Nephron (organoid): ENCODE results near the gene PCBP4.

Source experiments
- H3K27ac Mint-ChIP-seq, 3 experiments: 2 replicates each; pipeline ENCODE4 v1.8.0; 2020; ENCODE audit warnings: mixed read lengths in 3 of 3, mild to moderate bottlenecking in 2 of 3, moderate library complexity in 1 of 3
- H3K27me3 Mint-ChIP-seq: 2 replicates; pipeline ENCODE4 v1.8.0; 2021; ENCODE audit warnings: low read depth, mild to moderate bottlenecking, moderate library complexity, mixed read lengths
- H3K36me3 Mint-ChIP-seq: 2 replicates; pipeline ENCODE4 v1.8.0; 2020; ENCODE audit warnings: low read depth, mixed read lengths
- H3K4me1 Mint-ChIP-seq: 2 replicates; pipeline ENCODE4 v1.8.0; 2020; ENCODE audit warnings: mixed read lengths
- H3K4me3 Mint-ChIP-seq, 3 experiments: 2 replicates each; pipeline ENCODE4 v1.8.0; 2020; ENCODE audit warnings: mild to moderate bottlenecking in 3 of 3, mixed read lengths in 3 of 3, moderate library complexity in 2 of 3
- H3K9me3 Mint-ChIP-seq: 2 replicates; pipeline ENCODE4 v1.8.0; 2020; ENCODE audit warnings: mixed read lengths
- TF ChIP-seq, protein P1 (sequence below), 3 experiments: fragments of 200-600 bp; sonication (generic); IDR thresholded peaks; one replicate each; pipeline ENCODE4 v1.5.0; 2021; ENCODE audit warnings: antibody characterized with exemption in 3 of 3; ENCODE audit not compliant: unreplicated experiment in 3 of 3

PCBP4 gene

DNA sequence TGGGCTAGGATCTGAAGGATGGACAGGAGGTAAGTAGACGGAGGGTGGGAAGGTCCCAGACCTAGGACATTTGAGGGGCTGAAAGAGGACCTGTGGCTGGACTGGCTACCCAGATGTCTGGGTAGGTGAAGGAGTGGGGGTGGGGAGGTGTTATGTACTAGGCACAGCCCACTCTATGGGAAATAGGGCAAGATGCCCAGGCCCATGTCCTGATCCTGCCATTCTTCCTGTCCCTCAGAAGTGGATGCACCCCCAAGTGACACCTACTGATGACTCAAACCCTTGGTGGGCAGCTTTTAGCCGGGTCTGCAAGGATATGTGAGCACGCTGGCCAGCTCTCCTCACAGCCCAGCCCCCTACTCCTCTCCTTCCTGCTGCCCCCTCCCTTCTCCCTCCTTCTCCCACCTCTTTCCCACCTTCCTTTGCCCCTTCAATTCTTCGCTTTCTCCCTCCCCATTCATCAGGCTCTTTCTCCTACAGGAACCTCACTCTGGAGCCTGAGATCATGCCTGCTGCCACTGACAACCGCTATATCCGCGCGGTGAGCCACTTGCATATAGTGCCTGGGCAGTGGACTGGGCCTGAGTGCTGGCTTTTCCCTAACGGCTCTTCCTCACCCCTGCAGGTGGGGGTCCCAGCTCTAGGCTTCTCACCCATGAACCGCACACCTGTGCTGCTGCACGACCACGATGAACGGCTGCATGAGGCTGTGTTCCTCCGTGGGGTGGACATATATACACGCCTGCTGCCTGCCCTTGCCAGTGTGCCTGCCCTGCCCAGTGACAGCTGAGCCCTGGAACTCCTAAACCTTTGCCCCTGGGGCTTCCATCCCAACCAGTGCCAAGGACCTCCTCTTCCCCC lies 21.3 kb upstream of the PCBP4 start:
- H3K27me3 Mint-ChIP-seq, result no peaks in the 10 kb centered on the region
- peaks cover 9% of the 10 kb centered on the region for H3K4me1 Mint-ChIP-seq
- H3K27ac Mint-ChIP-seq, result peak overlapping the region; percentile 8 to 46 (median 33)
- TF ChIP-seq, protein P1, sequence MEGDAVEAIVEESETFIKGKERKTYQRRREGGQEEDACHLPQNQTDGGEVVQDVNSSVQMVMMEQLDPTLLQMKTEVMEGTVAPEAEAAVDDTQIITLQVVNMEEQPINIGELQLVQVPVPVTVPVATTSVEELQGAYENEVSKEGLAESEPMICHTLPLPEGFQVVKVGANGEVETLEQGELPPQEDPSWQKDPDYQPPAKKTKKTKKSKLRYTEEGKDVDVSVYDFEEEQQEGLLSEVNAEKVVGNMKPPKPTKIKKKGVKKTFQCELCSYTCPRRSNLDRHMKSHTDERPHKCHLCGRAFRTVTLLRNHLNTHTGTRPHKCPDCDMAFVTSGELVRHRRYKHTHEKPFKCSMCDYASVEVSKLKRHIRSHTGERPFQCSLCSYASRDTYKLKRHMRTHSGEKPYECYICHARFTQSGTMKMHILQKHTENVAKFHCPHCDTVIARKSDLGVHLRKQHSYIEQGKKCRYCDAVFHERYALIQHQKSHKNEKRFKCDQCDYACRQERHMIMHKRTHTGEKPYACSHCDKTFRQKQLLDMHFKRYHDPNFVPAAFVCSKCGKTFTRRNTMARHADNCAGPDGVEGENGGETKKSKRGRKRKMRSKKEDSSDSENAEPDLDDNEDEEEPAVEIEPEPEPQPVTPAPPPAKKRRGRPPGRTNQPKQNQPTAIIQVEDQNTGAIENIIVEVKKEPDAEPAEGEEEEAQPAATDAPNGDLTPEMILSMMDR (IDR thresholded peaks at IDR 0.05; ENCODE audit: unreplicated experiment in 3 of 3), result no peak
- H3K4me3 Mint-ChIP-seq, result no peak overlapping the region
- no peaks in the 10 kb centered on the region for H3K9me3 Mint-ChIP-seq
- peaks cover 24% of the 10 kb centered on the region for H3K36me3 Mint-ChIP-seq

DNA sequence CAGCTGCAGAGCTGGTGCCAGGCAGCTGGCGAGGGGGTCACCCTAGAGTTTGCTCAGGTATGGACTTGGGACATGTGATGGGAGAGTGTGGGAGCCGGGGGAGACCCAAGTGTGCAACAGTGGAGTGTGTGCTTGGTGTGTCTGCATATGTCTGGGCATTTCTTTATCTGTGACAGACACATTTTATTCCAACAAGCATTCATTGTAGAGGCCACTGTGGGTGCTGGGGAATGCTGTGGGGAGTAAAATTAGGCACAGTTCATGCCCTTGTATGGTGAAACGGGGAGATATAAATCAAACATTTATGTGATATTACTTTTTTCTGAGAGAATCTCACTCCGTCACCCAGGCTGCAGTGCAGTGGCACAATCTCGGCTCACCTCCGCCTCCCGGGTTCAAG lies 20.3 kb upstream of the PCBP4 start:
- no peak overlapping the region for H3K27ac Mint-ChIP-seq
- H3K36me3 Mint-ChIP-seq, result peaks cover 15% of the 10 kb centered on the region
- H3K9me3 Mint-ChIP-seq, result no peaks in the 10 kb centered on the region
- TF ChIP-seq, protein P1 (IDR thresholded peaks at IDR 0.05; ENCODE audit: unreplicated experiment in 3 of 3), result no peak
- peaks cover 13% of the 10 kb centered on the region for H3K4me1 Mint-ChIP-seq
- H3K27me3 Mint-ChIP-seq, result no peaks in the 10 kb centered on the region
- H3K4me3 Mint-ChIP-seq, result peak overlapping the region in 1 of 3 experiments; percentile 17

DNA sequence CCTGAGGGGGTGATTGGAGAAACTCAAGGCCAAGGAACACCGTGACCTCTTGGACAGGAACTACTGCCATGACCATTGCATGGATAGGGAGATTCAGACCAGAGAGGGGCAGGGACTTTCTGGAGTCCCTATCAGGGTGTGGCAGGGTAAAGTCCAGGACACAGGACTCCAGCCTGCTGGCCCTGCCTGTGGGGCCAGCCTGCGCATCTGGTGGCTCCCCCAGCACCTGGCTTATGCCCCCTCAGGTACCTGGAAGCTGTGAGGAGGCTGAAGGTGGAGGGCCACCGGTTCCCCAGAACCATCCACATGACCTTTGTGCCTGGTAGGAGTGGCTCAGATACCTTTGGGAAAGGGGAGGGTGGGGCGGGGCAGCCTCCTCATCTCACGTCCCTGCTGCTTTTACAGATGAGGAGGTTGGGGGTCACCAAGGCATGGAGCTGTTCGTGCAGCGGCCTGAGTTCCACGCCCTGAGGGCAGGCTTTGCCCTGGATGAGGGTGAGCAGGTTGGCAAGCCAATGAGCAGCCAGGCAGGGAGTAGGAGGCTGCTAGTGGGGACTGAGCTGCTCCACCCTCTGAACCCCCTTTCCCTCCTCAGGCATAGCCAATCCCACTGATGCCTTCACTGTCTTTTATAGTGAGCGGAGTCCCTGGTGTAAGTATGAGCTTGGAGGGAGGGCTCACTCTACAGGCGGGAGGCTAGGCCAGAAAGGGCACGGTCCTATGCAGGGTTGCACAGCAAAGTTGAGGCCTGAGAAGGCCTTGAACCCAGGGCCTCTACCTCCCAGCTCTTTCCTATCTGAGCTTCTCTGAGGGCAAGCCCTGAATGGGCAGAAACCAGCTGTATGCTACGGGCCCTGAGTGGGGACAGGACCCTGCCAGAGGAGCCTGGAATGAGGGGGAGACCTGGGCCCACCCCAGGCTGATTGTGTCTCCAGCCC lies 19.0 kb upstream of the PCBP4 start:
- H3K36me3 Mint-ChIP-seq, result peaks cover 2% of the 10 kb centered on the region
- H3K9me3 Mint-ChIP-seq, result no peaks in the 10 kb centered on the region
- TF ChIP-seq, protein P1 (IDR thresholded peaks at IDR 0.05; ENCODE audit: unreplicated experiment in 3 of 3), result no peak
- peaks cover 19% of the 10 kb centered on the region for H3K4me1 Mint-ChIP-seq
- peak overlapping the region in 1 of 3 experiments; percentile 97 for H3K27ac Mint-ChIP-seq
- no peaks in the 10 kb centered on the region for H3K27me3 Mint-ChIP-seq
- H3K4me3 Mint-ChIP-seq, result peak overlapping the region in 2 of 3 experiments; percentile 16 to 57

DNA sequence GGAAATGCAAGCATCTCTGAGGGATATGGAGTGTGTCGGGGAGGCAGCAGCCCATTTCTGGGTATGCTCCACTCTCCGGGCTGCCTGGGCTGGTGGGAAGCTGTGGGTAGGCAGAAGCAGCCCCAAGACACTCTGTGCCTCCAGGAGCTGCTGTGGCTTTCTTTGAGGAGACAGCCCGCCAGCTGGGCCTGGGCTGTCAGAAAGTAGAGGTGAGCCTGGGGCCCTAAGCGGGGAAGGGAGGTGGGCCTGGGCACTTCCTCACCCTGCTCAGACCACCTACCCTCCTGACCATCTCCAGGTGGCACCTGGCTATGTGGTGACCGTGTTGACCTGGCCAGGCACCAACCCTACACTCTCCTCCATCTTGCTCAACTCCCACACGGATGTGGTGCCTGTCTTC lies 17.8 kb upstream of the PCBP4 start:
- TF ChIP-seq, protein P1 (IDR thresholded peaks at IDR 0.05; ENCODE audit: unreplicated experiment in 3 of 3), result no peak
- Mint-ChIP-seq H3K36me3 (no peaks in the 10 kb centered on the region), H3K4me1 (peaks cover 18% of the 10 kb centered on the region), H3K9me3 (no peaks in the 10 kb centered on the region), H3K27me3 (no peaks in the 10 kb centered on the region), H3K27ac (peak overlapping the region; percentile 95 to 99 (median 97)), H3K4me3 (peak overlapping the region; percentile 77 to 87 (median 78))

DNA sequence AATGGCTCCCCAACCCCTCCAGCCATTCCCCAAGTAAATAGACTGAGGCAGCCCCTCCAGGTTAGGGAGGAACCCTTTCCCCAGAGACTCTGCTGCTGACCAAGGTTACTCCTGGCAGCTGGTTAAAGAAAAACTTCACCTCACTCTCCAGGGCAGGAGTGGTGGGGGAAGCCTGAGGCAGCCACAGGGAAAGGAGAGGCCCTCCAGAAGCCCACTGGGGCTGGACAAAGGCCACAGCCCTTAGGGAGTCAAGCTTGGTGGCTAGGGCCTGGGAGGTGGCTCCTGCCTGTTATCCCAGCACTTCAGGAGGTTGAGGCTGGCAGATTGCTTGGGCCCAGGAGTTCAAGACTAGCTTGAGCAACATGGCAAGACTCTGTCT lies 17.0 kb upstream of the PCBP4 start:
- Mint-ChIP-seq H3K4me1 (peaks cover 18% of the 10 kb centered on the region), H3K9me3 (no peaks in the 10 kb centered on the region), H3K4me3 (peak overlapping the region; percentile 87 to 92 (median 92)), H3K36me3 (no peaks in the 10 kb centered on the region), H3K27me3 (no peaks in the 10 kb centered on the region), H3K27ac (peak overlapping the region; percentile 95 to 99 (median 97))
- TF ChIP-seq, protein P1 (IDR thresholded peaks at IDR 0.05; ENCODE audit: unreplicated experiment in 3 of 3), result no peak
